ENCODE measurements around the gene TRIM31.

GRCh38 chr6:30149858-30150550 lies 37.1 kb upstream of the TRIM31 start:
- TF ChIP-seq USF2 (IDR thresholded peaks at IDR 0.05; ENCODE audit: borderline replicate concordance, low read depth, low read length) (no peak), JUND (IDR thresholded peaks at IDR 0.05) (no peak), CTCF (IDR thresholded peaks at IDR 0.05) (no peak), EZH2phosphoT487 (IDR thresholded peaks at IDR 0.05; ENCODE audit: borderline replicate concordance, low read depth) (no peak), MXI1 (IDR thresholded peaks at IDR 0.05; ENCODE audit: low read depth, low read length) (no peak), FOXJ3 (CRISPR knock-in tag; IDR thresholded peaks at IDR 0.05) (no peak), POLR2AphosphoS5 (IDR thresholded peaks at IDR 0.05; ENCODE audit: low read depth, low read length) (no peak), CHD2 (IDR thresholded peaks at IDR 0.05; ENCODE audit: low read length, partially characterized antibody) (no peak), RAD21 (IDR thresholded peaks at IDR 0.05; ENCODE audit: low read length) (no peak), GATA2 (CRISPR knock-in tag; IDR thresholded peaks at IDR 0.05) (no peak), REST (IDR thresholded peaks at IDR 0.05; ENCODE audit: low read depth, low read length) (no peak), SMC3 (IDR thresholded peaks at IDR 0.05; ENCODE audit: low read depth, low read length) (no peak), EP300 (IDR thresholded peaks at IDR 0.05; ENCODE audit: borderline replicate concordance in 1 of 2, low read depth in 1 of 2, low read length in 1 of 2) (no peak), SIN3A (IDR thresholded peaks at IDR 0.05; ENCODE audit: borderline replicate concordance, low read depth, low read length) (no peak)
